ENCODE results near the gene MYB. TPM values are rescaled to one million over a fixed set of nuclear protein-coding genes. Genes with fewer than 3 reads are reported as not detected.
A peak's percentile ranks its signal among the peaks of the same experiment; 100 is the strongest.

Gene MYB
- total RNA-seq, 1 donor: 4.8 TPM

GRCh38 chr6:135191508-135192255, 10.6 kb downstream of the MYB start:
- Histone ChIP-seq H3K27me3 (ENCODE audit: insufficient read depth, low read length) (no peaks in the 10 kb centered on the region), H3K4me3 (ENCODE audit: low read length) (no peak overlapping the region), H3K4me1 (ENCODE audit: insufficient read depth, low read length) (peaks cover 61% of the 10 kb centered on the region), H3K9me3 (ENCODE audit: low read depth, low read length) (no peaks in the 10 kb centered on the region)

DNA sequence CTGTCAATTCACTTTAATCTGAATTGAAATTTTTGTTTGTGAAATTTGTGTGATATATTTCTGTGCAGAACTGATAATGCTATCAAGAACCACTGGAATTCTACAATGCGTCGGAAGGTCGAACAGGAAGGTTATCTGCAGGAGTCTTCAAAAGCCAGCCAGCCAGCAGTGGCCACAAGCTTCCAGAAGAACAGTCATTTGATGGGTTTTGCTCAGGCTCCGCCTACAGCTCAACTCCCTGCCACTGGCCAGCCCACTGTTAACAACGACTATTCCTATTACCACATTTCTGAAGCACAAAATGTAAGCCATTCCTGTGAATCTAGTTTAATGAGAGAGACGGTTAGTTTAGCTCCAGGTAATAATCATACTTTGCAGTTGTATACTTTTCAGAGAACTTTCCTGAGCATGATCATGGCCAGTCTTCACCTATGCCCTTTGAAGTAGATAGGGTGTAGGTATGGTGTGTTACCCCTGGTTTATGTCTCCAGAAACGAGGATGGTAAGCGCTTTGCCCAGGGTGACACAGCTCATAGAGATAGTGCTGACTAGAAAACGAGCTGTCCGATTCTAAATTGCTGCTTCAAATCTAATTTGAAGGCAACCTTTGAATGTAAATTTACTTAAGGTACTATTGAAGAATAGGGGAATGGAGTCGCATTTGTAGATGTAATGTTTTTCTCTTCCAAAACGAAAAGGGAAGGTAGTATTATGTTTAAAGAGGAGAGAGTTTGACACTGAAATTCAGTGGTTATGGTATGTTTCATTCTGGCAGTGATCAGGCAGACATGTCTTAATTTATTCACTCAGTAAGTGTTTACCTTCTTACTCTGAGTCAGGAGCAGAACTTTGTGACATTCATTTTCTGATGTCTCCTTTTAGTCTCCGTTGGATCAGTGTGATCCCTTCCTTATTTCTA, 11.4 kb downstream of the MYB start:
- peaks cover 69% of the 10 kb centered on the region for H3K4me1 ChIP-seq (ENCODE audit: insufficient read depth, low read length)
- no peaks in the 10 kb centered on the region for H3K27me3 ChIP-seq (ENCODE audit: insufficient read depth, low read length)
- no peak overlapping the region for H3K4me3 ChIP-seq (ENCODE audit: low read length)
- no peaks in the 10 kb centered on the region for H3K9me3 ChIP-seq (ENCODE audit: low read depth, low read length)

GRCh38 chr6:135193221-135193620, 12.1 kb downstream of the MYB start:
- H3K27me3 ChIP-seq (ENCODE audit: insufficient read depth, low read length): no peaks in the 10 kb centered on the region
- no peaks in the 10 kb centered on the region for H3K9me3 ChIP-seq (ENCODE audit: low read depth, low read length)
- no peak overlapping the region for H3K4me3 ChIP-seq (ENCODE audit: low read length)
- H3K4me1 ChIP-seq (ENCODE audit: insufficient read depth, low read length): peaks cover 73% of the 10 kb centered on the region

- peaks cover 60% of the 10 kb centered on the region for H3K4me1 ChIP-seq (ENCODE audit: insufficient read depth, low read length)
Observed at GRCh38 chr6:135195041-135195440, 13.9 kb downstream of the MYB start.

GRCh38 chr6:135195522-135195921, 14.4 kb downstream of the MYB start:
- Histone ChIP-seq H3K4me3 (ENCODE audit: low read length) (peak overlapping the region; percentile 20), H3K27me3 (ENCODE audit: insufficient read depth, low read length) (no peaks in the 10 kb centered on the region), H3K4me1 (ENCODE audit: insufficient read depth, low read length) (peaks cover 58% of the 10 kb centered on the region), H3K9me3 (ENCODE audit: low read depth, low read length) (no peaks in the 10 kb centered on the region)

More at GRCh38 chr6:135195041-135195440, 13.9 kb downstream of the MYB start:
- Histone ChIP-seq H3K27me3 (ENCODE audit: insufficient read depth, low read length) (no peaks in the 10 kb centered on the region), H3K4me3 (ENCODE audit: low read length) (no peak overlapping the region), H3K9me3 (ENCODE audit: low read depth, low read length) (no peaks in the 10 kb centered on the region)

DNA sequence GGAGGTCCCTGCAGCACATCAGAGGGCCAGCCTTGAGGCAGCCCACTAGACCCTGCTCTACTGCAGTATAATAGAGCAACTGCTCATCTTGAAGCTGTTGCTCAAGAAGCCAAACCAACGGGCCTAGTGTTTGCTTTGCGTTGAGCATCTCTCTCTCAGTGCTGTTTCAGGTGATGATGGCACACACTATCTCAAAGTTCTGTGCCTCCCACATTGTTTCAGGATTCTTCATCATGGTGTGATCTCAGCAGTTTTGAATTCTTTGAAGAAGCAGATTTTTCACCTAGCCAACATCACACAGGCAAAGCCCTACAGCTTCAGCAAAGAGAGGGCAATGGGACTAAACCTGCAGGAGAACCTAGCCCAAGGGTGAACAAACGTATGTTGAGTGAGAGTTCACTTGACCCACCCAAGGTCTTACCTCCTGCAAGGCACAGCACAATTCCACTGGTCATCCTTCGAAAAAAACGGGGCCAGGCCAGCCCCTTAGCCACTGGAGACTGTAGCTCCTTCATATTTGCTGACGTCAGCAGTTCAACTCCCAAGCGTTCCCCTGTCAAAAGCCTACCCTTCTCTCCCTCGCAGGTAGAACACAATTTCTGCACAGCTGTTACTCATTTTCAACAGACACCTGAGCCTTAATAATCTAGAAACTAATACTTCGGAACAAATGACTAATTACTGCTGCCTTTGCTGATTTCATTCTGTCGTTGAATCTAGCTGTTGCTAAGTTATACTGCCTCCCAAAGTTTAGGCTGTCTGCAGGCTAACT, 15.8 kb downstream of the MYB start:
- H3K4me3 ChIP-seq (ENCODE audit: low read length): no peak overlapping the region
- H3K4me1 ChIP-seq (ENCODE audit: insufficient read depth, low read length): peaks cover 44% of the 10 kb centered on the region
- H3K9me3 ChIP-seq (ENCODE audit: low read depth, low read length): no peaks in the 10 kb centered on the region
- no peaks in the 10 kb centered on the region for H3K27me3 ChIP-seq (ENCODE audit: insufficient read depth, low read length)

DNA sequence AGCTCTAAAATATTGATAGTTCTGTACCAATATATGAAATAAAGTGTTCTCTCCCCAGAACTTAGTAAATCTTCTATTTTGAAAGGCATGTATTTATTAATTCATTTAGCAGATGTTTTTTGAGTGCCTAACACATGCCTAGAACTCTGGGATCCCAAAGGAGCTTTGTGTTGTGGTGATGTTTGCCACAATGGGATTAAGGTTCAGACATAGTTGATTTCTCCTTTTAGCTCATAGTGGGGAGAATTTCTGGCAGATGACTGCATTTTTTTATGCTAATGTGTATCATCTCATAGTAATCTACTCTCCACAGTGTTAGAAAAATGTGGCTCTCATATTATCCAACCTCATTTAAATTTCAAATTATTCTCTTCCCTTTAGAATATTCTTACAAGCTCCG, 21.7 kb downstream of the MYB start:
- Histone ChIP-seq H3K27me3 (ENCODE audit: insufficient read depth, low read length) (no peaks in the 10 kb centered on the region), H3K9me3 (ENCODE audit: low read depth, low read length) (no peaks in the 10 kb centered on the region), H3K4me3 (ENCODE audit: low read length) (no peak overlapping the region), H3K4me1 (ENCODE audit: insufficient read depth, low read length) (peaks cover 3% of the 10 kb centered on the region)

- Histone ChIP-seq H3K9me3 (ENCODE audit: low read depth, low read length) (no peaks in the 10 kb centered on the region), H3K4me3 (ENCODE audit: low read length) (no peak overlapping the region), H3K4me1 (ENCODE audit: insufficient read depth, low read length) (peaks cover 10% of the 10 kb centered on the region), H3K27me3 (ENCODE audit: insufficient read depth, low read length) (no peaks in the 10 kb centered on the region)
Observed at GRCh38 chr6:135204951-135205350, 23.8 kb downstream of the MYB start.

- H3K9me3 ChIP-seq (ENCODE audit: low read depth, low read length): no peaks in the 10 kb centered on the region
- no peaks in the 10 kb centered on the region for H3K27me3 ChIP-seq (ENCODE audit: insufficient read depth, low read length)
- peaks cover 24% of the 10 kb centered on the region for H3K4me1 ChIP-seq (ENCODE audit: insufficient read depth, low read length)
- peak overlapping the region; percentile 15 for H3K4me3 ChIP-seq (ENCODE audit: low read length)
Observed at GRCh38 chr6:135209803-135210202, 28.7 kb downstream of the MYB start.

DNA sequence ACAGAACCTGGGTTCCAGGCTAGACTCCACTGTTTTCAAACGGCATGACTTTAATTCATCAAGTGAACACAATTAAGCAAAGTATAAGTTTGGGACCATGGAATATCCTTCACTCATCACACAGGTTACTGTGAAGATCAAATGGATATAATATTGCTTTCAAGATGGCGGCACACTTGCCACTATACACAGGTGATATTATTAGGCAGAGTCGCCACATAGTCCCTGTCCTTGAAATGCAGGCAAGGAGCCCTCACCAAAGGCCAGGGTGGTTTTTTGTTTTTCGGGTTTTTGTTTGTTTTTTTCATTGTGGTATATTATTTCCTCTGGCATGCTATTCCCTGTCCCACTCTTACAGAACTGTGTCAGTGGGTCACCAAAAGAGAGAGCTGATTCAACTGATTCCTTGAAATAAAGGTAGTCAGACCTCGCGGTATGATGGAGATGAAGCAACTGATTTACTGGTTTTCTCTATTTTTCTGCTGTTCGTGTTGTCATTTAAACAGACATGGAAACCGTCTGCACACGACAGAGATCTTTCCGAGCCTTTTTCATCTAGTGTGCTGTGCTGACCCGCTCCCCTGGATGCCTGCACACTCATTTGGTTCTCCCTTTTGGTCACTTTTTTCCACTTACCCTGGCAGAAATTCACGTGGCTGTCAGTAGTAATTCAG, 29.7 kb downstream of the MYB start:
- Histone ChIP-seq H3K4me1 (ENCODE audit: insufficient read depth, low read length) (peaks cover 24% of the 10 kb centered on the region), H3K4me3 (ENCODE audit: low read length) (no peak overlapping the region), H3K9me3 (ENCODE audit: low read depth, low read length) (no peaks in the 10 kb centered on the region), H3K27me3 (ENCODE audit: insufficient read depth, low read length) (no peaks in the 10 kb centered on the region)

- Histone ChIP-seq H3K9me3 (ENCODE audit: low read depth, low read length) (no peaks in the 10 kb centered on the region), H3K27me3 (ENCODE audit: insufficient read depth, low read length) (no peaks in the 10 kb centered on the region), H3K4me1 (ENCODE audit: insufficient read depth, low read length) (peaks cover 24% of the 10 kb centered on the region), H3K4me3 (ENCODE audit: low read length) (no peak overlapping the region)
Observed at GRCh38 chr6:135211306-135211702, 30.2 kb downstream of the MYB start.

- Histone ChIP-seq H3K4me3 (ENCODE audit: low read length) (no peak overlapping the region), H3K9me3 (ENCODE audit: low read depth, low read length) (no peaks in the 10 kb centered on the region), H3K4me1 (ENCODE audit: insufficient read depth, low read length) (peaks cover 24% of the 10 kb centered on the region), H3K27me3 (ENCODE audit: insufficient read depth, low read length) (no peaks in the 10 kb centered on the region)
Observed at GRCh38 chr6:135212020-135212806, 31.1 kb downstream of the MYB start.

DNA sequence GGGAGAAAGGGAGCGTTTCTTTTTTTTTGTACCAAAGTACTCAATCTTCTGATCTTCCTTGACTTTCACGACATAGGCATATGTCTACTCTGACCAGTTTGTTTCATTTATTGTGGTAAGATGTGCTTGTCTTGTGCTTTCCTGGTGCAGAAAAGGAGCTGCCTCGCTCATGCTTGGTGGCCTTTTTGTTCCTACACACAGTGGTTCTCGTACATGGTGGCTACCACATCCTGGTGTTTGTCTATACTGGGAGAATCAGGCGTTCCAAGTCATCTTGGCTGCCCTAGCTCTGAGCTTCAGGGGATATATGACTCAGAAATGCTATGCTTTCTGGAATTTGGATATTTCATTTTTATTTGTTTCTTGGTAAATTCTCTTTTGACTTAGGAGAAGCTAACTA, 31.8 kb downstream of the MYB start:
- Histone ChIP-seq H3K9me3 (ENCODE audit: low read depth, low read length) (no peaks in the 10 kb centered on the region), H3K4me1 (ENCODE audit: insufficient read depth, low read length) (peaks cover 24% of the 10 kb centered on the region), H3K4me3 (ENCODE audit: low read length) (no peak overlapping the region), H3K27me3 (ENCODE audit: insufficient read depth, low read length) (no peaks in the 10 kb centered on the region)

DNA sequence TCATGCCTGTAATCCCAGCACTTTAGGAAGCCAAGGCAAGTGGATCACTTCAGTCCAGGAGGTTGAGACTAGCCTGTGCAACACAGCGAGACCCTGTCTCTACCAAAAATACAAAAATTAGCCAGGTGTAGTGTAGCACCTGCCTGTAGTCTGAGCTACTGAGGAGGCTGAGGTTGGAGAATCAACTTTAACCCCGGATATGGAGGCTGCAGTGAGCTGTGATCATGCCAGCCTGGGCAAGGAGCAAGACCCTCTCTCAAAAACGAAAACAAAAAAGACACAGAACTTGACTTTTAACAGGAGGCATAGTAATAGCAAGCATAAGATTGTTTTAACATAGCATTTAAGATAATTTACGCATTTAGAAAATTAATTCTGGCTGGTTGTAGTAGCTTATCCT, 32.5 kb downstream of the MYB start:
- H3K4me3 ChIP-seq (ENCODE audit: low read length): no peak overlapping the region
- H3K27me3 ChIP-seq (ENCODE audit: insufficient read depth, low read length): no peaks in the 10 kb centered on the region
- peaks cover 24% of the 10 kb centered on the region for H3K4me1 ChIP-seq (ENCODE audit: insufficient read depth, low read length)
- no peaks in the 10 kb centered on the region for H3K9me3 ChIP-seq (ENCODE audit: low read depth, low read length)
